Stimulated activated CD4-positive, alpha-beta T cell treated with anti-CD3 and anti-CD28 coated beads, Interleukin-12 subunit alpha, Interleukin-12 subunit beta, amount 100 ng/mL, for 4 hours (primary cell): ENCODE data around the gene ECHDC3.
A peak's percentile ranks its signal among the peaks of the same experiment; 100 is the strongest.

Experiments used
- DNase-seq: peaks from one replicate; pipeline ENCODE4 v3.0.0-alpha.2; 2020

The ECHDC3 gene

GRCh38 chr10:11754620-11755019, 12.4 kb downstream of the ECHDC3 start:
- no peak for DNase-seq

- DNase-seq, result no peak
Measured at GRCh38 chr10:11755512-11756263, 13.5 kb downstream of the ECHDC3 start.

GRCh38 chr10:11756766-11757315, 14.7 kb downstream of the ECHDC3 start:
- no peak for DNase-seq

GRCh38 chr10:11757454-11757820, 15.3 kb downstream of the ECHDC3 start:
- no peak for DNase-seq

GRCh38 chr10:11757821-11758463, 15.8 kb downstream of the ECHDC3 start:
- DNase-seq, result peak; percentile 83

- DNase-seq, result no peak
Measured at GRCh38 chr10:11758527-11759236, 16.5 kb downstream of the ECHDC3 start.

- no peak for DNase-seq
Measured at GRCh38 chr10:11759347-11759746, 17.2 kb downstream of the ECHDC3 start.

- DNase-seq, result no peak
Measured at GRCh38 chr10:11760151-11760550, 18.0 kb downstream of the ECHDC3 start.

- no peak for DNase-seq
Measured at GRCh38 chr10:11760861-11761260, 18.7 kb downstream of the ECHDC3 start.

- no peak for DNase-seq
Measured at GRCh38 chr10:11761431-11761830, 19.2 kb downstream of the ECHDC3 start.

- no peak for DNase-seq
Measured at GRCh38 chr10:11762706-11763500, 20.7 kb downstream of the ECHDC3 start.

- no peak for DNase-seq
Measured at GRCh38 chr10:11763501-11763861, 21.3 kb downstream of the ECHDC3 start.

- no peak for DNase-seq
Measured at GRCh38 chr10:11765141-11765540, 23.0 kb downstream of the ECHDC3 start.

- DNase-seq, result no peak
Measured at GRCh38 chr10:11772575-11773288, 30.6 kb downstream of the ECHDC3 start.

GRCh38 chr10:11773761-11774441, 31.7 kb downstream of the ECHDC3 start:
- DNase-seq, result no peak

- DNase-seq, result no peak
Measured at GRCh38 chr10:11775412-11775811, 33.2 kb downstream of the ECHDC3 start.

- DNase-seq, result no peak
Measured at GRCh38 chr10:11776080-11776479, 33.9 kb downstream of the ECHDC3 start.

- no peak for DNase-seq
Measured at GRCh38 chr10:11781114-11781513, 38.9 kb downstream of the ECHDC3 start.

GRCh38 chr10:11782793-11783557, 40.8 kb downstream of the ECHDC3 start:
- no peak for DNase-seq

- DNase-seq, result no peak
Measured at GRCh38 chr10:11783558-11783865, 41.3 kb downstream of the ECHDC3 start.

GRCh38 chr10:11787374-11787773, 45.2 kb downstream of the ECHDC3 start:
- DNase-seq, result no peak
